ENCODE results near the gene LRP2.

Gene LRP2

GRCh38 chr2:169110419-169110818 lies 251.9 kb downstream of the LRP2 start:
- intact Hi-C loops (cut with DNase I): loop anchor here (10.0 kb wide), 1 partner anchor 146 kb away; no protein-coding TSS in a partner anchor
- DNase-seq: peak in 2 of 42 donors; percentile 5 to 41

- intact Hi-C loops (cut with DNase I): loop anchor here (10.0 kb wide), 2 partner anchors 145 to 285 kb away; no protein-coding TSS in a partner anchor
- peak; percentile 64 to 93 (median 85) for DNase-seq
Observed at GRCh38 chr2:169109502-169110409, 252.6 kb downstream of the LRP2 start.

- intact Hi-C loops (cut with DNase I): loop anchor here (10.0 kb wide), 1 partner anchor 287 kb away; no protein-coding TSS in a partner anchor
- no peak for DNase-seq
Observed at GRCh38 chr2:169108099-169108884, 254.0 kb downstream of the LRP2 start.

- no peak for DNase-seq
- intact Hi-C loops (cut with DNase I): loop anchor here (10.0 kb wide), 1 partner anchor 287 kb away; no protein-coding TSS in a partner anchor
Observed at GRCh38 chr2:169107645-169108044, 254.7 kb downstream of the LRP2 start.

DNA sequence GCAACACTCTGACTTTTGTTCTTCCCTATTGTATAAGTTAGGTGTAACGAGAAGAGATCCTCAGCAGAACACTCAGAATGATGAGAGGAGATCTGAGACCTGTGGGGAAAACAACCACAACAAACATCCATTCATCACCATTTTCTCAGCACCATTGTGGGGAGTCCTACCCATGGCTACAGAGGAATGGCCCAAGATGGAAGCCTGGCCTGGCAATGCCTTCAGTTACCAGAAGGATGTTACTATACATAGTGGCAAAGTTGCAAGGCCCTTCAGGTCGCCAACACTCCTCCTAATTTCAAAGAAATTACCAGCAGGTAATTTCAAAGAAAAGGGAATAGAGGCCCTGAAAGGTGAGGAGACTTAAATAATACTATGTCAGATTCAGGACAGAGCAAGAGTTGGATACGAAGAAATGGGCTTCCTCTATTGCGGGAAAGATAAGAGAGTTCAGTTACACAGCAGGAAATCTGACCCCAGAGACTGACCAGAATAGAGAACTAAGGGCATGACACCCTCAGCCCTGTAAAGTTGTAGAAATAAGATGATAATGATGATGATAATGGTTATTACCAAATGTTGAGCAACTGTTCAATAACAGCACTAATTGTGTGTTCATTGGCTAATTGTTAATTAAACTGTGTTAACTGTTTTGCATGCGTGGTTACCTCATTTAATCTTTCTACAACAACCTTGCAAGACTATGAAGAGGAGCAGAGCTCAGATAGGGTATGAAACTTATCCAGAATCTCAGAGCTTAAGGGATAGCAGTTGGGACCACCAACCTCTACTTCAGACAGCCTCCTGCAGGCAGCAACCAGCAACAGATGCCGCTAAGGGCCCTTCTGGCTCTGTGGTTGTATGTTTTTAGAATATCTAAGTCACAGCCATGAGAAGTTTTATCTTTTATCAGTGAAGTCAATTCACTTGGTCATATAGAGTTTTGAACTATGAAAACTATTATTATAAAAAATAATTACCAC lies 255.5 kb downstream of the LRP2 start:
- intact Hi-C loops (cut with DNase I): loop anchor here (10.0 kb wide), 1 partner anchor 288 kb away; no protein-coding TSS in a partner anchor
- DNase-seq: no peak

- no peak for DNase-seq
- intact Hi-C loops (cut with DNase I): loop anchor here (10.0 kb wide), 1 partner anchor 289 kb away; no protein-coding TSS in a partner anchor
Observed at GRCh38 chr2:169106134-169106533, 256.2 kb downstream of the LRP2 start.

- intact Hi-C loops (cut with DNase I): loop anchor here (10.0 kb wide), 1 partner anchor 289 kb away; no protein-coding TSS in a partner anchor
- no peak for DNase-seq
Observed at GRCh38 chr2:169105476-169105875, 256.9 kb downstream of the LRP2 start.

DNA sequence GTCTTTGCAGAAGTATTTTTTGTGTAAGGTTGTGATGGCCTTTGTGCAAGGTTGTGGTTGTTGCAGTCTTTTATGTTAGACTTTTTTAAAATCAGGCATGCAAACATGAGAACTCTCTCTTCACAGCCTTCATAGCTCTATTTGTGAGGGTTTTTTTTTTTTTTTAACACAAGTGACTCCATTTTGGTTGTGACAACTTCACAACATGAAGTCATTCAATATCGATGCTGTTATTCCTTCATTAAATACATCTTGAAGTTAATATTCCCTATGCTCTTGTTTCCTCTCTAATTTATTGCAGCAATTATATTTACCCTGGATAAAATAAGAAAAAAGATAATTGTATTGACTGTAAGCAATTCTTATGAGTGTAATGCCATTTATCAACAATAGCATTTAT lies 257.5 kb downstream of the LRP2 start:
- intact Hi-C loops (cut with DNase I): loop anchor here (10.0 kb wide), 1 partner anchor 290 kb away; no protein-coding TSS in a partner anchor
- DNase-seq: no peak

DNA sequence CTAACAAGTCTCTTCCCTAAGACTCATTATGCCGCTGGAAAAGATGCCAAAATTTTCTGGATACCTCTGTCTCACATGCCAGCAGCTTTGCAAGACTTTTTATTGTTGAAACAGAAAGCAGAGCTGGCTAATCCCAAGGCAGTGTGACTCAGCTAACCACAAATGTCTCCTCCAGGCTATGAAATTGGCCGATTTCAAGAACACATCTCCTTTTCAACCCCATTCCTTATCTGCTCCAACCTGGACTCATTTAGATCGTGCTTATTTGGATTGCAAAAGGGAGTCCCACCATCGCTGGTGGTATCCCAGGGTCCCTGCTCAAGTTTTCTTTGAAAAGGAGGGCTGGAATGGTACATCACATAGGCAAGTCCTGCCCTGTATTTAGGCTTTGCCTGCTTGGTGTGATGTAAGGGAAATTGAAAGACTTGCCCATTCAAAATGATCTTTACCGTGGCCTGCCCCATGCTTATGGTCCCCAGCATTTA lies 266.7 kb downstream of the LRP2 start:
- intact Hi-C loops (cut with DNase I): no loop called here
- no peak for DNase-seq

GRCh38 chr2:169094676-169095075 lies 267.7 kb downstream of the LRP2 start:
- no peak for DNase-seq
- intact Hi-C loops (cut with DNase I): no loop called here

- intact Hi-C loops (cut with DNase I): no loop called here
- no peak for DNase-seq
Observed at GRCh38 chr2:169093535-169093934, 268.8 kb downstream of the LRP2 start.

- no peak for DNase-seq
- intact Hi-C loops (cut with DNase I): no loop called here
Observed at GRCh38 chr2:169091761-169092519, 270.4 kb downstream of the LRP2 start.

DNA sequence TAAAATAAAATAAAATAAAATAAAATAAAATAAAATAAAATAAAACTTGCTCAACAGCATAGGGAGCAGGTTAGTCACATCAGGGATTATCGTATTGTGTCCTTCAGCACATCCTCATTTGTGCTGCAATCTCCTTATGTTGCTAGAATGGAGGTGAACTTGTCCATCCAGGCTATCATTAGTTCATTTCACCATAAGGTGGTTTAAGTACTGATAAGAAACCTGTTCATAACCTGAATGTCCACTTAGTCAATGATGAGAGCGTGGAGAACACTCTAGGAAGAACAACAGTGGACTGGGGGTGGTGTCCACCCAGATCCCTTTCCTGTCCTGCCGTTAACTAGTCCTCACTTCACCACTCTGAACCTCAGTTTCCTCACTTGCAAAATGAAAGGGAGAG lies 271.1 kb downstream of the LRP2 start:
- intact Hi-C loops (cut with DNase I): no loop called here
- no peak for DNase-seq

DNA sequence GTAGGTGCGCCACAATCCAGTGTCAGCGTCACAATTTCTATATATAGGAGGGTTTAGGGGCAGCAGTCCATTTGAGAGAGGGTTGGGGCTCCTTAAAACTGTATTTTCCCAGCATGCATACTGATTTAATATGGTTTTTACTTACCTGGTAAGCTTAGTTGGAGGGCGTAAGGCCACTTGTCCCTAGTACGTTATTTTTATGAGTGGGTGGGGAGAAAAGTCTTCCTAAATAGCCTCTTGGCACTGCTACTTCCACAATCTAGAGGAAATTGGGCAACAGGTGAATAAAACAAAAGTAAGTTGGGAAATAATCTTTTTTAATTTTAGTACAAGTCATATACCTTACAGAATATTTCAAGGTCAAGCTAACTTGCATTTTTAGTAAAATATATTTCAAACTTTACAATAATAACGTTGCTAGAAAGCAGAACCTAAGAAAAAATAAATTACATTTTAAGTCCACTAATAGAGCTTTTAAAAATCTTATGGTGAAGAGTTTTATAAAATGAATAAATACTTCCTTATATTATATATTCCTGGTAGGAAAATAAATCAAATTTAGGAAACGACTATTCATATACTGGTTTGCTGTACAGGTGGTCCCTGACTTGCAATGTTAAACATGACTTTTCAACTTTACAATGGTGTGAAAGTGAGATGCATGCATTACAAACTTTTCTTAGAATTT lies 272.1 kb downstream of the LRP2 start:
- intact Hi-C loops (cut with DNase I): no loop called here
- no peak for DNase-seq

GRCh38 chr2:169089182-169089581 lies 273.2 kb downstream of the LRP2 start:
- no peak for DNase-seq
- intact Hi-C loops (cut with DNase I): no loop called here

DNA sequence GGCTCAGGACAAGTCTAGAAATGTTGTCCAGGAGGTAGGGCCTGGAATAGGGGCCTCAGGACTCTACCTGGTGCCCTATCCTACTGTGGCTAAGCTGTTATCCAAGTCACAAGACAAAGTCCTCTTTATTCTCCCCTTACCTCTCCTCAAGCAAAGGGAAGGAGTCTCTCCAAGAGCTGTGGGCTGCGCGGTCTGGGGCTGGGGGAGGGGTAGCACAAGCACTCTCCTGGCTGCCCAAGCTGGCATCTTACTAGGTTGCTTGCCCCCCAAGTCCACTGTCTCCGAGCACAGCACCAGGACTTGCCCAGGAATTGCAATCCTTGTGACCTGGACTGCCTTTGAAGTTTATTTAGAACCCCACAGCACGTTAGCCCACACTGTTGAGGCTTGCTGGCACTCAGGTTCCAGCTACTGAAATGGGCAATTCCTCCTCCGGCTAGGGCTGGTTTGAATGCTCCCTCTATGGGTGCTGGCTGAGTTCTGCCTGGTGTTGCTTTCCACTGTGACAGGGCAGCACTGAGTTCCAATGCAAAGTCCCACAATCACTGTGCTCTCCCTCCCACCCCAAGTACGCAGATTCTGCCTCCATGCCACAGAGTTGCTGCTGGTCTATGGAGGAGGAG lies 274.5 kb downstream of the LRP2 start:
- intact Hi-C loops (cut with DNase I): no loop called here
- peak in 2 of 42 donors; percentile 11 to 42 for DNase-seq

All from head of caudate nucleus (tissue), 42 donors.